GM21360 (cell line): ENCODE measurements around the gene SCTR.

Experiments
- ATAC-seq: cut with Tn5 transposase; IDR thresholded peaks from one replicate; pipeline ENCODE4 v1.9.1; 2021; ENCODE audit warnings: mild to moderate bottlenecking, moderate library complexity; ENCODE audit not compliant: unreplicated experiment

Gene SCTR

DNA sequence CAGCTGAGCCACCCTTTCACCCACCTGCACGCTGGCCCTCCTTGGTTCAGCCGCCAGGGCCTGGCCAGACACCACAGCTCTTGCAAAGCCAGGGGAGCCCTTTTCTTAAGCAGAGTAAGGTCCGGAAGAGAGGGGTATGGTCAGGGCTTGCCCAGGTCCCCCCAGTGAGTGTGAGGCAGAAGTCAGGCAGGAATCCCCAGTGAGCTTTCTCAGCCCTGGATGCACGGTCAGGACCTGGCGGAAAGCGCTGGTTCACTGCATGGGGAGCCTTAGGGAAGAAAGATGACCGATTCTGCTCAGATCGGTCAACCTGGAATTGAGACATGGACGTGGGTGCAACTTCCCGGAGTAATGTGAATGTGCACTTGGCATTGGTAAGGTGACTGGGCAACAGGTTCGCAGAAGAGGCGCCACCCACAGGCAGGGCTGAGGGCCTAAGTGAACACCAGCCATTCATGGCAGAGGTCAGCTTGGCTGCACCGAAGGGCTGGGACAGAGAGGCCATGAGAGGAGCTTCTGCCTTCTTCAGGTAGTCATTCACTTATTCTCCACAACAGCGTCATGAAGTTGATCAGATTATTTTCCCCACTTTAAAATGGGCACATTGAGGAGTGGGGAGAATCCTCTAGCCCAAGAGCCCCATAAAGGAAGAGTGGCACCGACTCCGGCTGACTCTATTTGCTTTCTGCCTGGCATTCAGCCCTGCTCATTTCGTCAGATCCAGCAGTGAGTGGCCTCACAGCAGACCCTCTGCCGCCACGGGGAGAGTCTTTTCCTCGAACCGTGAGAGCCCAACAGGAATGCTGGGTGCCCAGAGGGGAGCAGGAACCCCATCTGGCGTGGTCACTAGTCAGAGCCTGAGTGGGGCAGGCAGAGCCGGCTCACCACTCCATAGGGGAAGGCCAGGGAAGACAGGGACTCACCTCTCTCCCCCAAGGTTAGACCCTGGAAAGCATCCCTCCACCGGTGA is 35.8 kb downstream of the SCTR start:
- ATAC-seq = no peak

DNA sequence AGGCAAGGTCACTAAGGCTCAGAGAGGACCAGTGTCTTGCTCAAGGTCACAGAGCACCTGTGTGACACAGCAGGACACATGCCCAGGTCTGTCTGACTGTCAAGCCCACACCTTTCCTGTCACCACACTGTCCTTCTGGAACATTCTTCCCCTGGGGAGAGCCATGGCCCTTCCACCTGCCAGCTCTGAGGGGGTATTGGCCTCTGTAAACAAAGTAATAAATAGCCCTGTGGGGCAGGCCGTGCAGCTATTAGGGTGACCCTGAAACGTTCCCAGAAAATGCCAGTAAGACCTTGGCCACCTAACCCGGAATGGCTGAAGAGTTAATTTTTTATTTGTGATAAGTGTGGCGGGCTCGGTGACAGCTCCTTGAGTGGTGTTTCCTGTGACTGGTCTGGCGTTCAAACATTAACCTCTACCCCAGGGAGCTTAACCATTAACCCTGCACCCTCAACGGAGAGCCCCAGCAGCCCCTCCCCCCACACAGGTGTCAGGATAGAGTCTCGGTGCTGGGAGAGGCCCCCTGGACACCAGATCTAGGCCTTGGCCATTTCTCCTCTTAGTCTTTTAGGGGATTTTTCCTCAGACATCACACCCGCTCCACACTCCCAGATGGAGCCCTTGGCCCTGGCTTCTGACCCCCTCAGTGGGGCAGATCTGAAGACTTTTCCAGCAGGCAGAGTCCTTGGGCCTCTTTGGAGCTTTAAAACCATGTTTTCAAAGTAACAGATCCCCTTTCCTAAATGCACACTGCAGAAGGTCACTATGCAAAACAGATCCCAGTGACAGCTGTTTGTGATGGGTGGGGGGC is 36.6 kb downstream of the SCTR start:
- ATAC-seq = no peak

DNA sequence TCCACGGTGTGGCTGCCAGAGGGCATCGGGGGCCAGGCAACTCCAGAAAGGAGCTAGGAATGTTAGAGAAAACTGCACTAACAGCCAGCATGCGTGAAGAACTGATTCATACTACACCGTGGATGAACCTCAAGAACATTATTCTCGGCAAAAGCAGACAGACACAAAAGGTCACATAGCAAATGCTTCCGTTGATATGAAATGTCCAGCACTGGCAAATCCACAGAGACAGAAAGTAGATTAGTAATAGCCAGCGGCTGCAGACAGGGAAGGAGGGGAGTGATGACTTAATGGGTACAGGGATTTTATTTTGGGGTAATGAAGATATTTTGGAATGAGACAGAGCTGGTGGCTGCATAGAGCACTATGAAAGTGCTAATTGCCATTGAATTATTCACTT is 37.4 kb downstream of the SCTR start:
- no peak for ATAC-seq

DNA sequence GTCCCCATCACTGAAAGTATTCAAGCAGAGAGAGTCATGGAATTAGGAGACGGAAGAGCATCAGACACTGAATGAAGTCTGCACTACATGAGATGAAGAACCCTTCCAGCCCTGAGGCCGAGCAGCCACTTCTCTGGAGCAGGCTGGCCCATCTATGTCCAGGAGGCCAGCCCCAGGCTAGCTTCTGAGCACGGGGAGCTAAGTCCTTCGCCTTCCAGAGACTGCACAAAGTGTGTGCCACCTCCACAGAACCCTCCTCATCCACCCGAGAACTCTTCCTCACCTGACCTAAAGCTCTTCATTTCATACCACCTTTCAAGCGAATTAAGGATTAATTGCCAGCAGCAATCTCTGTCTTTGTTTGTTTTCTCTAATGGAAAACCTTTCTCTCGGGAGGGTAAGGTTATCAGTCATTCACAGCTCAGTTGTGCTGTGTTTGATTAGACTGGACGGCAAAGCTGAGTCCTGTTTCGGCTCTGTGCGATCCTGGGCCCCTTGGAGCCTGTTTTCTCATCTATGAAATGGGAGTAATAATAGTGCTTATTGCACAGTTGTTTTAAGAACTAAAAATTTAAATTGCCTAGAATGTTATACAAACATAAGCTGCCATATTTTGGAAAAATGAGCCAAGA is 38.0 kb downstream of the SCTR start:
- no peak for ATAC-seq

DNA sequence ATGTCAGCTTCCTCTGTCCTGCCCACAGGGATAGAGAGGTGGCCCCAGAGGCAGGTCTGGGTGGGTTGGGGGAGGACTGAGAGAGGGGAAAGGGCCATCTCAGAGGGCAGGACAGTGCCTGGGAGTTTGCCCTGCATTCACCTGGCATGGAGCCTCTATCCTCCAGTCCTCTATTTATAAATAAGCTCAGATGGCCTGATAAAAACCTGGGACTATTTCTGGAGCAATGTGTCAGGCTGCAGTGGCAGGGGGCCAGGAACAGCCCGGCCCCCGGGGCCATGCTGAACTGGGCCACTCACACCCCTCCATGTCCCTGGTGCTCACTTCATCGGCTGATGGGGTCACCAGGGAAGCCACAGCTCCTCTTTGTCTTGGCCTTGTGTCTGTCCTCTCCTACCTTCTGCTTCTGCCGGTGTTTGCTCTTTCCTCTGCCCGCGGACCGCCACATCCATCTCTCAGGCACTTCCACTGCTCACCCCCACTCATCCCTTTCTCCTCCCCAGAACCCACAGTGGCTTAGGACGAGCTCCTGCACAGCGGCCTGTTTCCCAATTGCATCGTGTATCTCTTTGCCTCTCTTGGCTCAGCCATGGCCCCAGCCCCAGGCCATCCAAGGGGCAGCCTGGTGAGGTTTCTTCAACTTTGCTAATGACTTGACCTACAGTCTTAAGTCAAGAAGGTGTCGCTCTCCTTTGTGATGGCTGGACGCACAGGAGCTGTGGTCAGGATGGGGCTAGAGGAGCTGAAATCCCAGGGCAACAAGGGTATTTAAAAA is 38.8 kb downstream of the SCTR start:
- no peak for ATAC-seq

DNA sequence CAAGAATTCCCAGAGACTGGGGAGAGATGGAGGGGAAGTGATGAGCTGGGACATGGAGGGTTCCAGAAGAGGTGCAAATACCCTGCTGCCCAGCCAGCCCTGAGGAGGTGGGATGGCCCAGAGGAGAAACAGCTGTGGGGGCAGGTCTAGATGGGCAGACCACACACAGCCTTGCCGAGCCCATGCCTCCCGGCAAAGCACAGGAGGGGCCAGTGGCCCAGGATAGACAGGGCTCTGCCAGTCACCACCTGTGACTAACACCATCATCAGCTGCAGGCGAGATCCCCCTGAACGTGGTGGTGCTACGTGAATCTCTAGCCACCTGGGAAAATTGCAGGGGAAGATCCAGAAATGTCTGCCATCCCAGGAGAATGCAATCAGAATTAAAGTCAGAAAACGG is 39.4 kb downstream of the SCTR start:
- ATAC-seq = no peak

DNA sequence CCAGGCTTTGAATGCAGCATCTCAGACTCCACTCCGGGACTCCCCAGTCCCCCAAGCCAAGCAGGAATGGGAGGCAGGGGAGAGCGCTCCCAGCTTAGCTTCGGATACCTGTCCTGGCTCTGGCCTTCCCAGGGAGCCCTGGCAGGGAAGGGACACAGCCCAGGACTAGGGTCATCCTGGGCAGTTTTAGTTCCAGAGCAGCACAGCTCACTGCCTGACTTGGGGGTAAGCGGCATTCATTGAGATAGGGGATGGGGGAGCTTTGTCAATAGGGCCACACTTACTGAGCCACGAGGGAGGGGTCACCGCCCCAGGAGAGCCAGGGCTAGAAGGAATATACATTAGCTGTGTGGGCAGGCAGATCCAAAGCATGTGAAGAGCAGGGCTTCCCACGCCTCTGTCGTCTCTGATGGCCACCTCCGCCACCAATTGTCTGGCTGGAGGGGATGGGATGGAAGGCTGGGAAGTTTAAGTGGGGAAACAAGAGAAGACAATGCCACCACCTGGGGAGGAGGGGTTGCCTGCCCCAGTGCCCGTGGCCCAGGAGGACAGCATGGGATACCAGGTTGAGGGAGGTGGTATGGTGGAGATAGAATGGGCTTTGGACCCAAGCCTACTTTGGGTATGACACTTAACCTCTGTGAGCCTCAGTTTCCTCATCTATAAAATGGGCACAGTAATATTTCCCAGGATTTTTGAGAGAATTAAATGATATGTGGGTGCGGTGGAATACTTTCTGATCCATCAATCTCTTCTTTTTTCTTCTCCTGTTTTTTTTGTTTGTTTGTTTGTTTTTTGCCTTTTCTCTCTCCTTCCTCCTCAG is 40.2 kb downstream of the SCTR start:
- no peak for ATAC-seq

DNA sequence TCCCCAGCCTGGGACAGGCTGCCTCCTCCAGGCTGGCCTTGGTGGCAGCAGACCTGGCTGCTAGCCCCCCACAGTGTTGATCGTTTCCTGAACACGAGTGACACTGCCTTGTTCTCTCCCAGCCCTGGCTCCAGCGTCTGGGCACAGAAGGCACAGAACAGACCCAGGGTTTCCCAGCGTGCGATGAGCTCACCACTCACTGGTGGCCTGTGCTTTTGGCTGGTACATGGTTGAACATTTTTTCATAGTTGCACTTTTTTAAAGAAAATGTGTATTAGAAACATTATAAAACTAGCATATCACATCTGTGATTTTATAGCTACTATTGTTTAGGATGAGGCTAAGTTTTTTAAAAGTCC is 40.9 kb downstream of the SCTR start:
- no peak for ATAC-seq

DNA sequence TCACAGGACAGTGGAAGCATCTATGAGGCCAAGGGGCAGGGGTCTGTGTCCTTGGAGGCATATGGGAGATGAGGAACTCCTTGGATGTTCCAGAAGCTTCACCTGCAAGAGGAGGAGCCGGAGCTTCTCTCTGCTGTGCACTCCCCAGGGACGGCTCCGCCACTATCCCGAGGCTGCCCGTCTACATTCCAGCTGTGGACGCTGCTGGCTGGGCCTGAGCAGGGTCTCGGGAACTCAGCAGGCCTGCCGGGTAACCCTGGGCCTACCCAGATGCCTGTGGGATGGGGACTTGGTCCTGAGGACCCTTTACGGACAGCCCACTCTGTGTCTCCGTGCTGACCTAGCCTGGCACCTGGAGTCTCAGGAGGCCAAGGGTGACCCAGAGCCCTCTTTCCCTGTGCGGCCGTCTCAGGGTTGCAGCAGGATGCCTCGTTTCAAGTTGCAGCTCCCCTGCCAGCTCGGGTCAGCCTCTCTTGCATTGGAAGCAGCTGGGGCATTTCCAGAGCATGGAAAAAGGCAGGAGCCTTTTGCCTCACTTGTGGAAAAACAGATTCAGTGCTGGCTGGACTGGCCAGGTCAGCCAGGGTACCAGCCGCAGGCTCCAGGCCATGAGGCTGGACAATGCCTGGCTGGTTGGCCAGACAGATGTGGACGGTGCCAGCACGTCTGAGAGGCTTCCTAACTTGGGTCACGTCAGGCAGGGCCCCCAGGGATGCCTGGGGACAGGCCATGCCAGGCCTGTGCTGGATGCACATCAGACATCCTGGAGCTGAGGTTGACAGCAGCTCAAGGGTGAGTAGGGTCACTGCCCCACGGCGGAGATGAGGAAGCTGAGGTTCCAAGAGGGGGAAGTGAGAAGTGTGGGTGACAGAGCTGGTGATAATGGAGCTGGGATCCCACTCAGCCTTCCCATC is 41.5 kb downstream of the SCTR start:
- ATAC-seq = no peak

DNA sequence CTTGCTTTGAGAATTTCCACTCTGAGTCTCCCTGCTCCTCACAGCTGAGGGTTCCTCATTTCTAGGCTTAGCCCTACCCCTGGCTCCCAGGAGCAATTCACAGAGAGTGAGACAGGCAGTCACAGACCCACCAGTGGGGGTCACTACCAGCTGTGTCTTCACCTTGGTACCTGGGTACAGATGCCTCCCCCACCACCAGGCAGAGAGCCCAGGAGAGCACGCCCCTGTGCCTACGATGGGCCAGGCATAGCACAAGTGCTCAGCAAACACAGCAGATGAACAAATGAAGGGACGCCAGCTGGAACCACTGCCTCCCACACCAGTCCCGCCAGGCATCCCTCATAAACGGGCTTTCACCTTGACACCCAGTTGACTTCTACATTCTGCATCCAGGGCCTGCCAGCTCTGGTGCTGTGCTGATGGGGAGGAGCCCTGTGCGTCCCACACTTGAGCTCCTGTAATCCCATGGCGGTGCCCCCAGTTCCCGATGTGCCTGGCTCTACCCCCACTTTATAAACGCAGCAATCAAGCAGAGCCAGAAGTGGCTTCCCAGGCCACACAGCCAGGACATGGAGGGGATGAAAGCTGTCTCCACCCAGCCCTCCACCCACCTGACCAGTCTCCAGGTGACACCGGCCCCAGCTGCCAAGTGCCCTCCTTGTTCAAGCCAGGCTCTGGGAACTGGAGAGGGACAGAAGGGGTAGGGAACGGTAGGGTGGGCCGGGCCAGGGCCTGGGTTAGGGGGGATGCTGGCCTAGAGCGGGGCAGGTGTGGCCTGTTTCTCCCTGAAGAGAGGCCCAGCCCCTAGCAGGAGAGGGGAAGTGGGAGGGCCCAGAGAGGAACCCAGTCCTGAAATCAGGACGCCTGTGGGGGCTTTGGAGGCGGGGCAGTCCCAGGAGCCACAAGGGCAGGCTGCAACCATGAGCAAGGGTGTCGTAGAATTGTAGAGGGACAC is 42.5 kb downstream of the SCTR start:
- ATAC-seq = no peak

DNA sequence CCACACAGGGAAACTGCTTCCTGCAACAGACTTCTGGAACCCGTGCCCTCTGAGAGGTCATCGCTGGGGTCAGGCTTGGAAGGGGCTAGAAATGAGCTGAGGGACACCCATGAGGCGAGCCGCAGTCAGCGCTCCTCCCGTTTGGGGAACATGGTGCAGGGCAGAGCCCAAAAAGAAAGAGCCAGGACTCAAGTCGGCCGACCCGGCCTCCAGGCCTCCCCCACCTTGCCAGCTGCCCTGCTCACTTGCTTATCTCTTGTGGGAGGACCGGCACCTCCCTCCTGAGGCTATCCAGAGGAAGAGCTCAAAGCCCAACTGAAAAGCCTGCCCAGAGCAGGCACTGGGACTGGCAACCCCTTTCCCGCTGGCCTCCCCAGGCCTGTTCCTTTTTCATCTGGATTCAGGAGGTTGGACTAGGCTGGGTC is 43.6 kb downstream of the SCTR start:
- no peak for ATAC-seq

DNA sequence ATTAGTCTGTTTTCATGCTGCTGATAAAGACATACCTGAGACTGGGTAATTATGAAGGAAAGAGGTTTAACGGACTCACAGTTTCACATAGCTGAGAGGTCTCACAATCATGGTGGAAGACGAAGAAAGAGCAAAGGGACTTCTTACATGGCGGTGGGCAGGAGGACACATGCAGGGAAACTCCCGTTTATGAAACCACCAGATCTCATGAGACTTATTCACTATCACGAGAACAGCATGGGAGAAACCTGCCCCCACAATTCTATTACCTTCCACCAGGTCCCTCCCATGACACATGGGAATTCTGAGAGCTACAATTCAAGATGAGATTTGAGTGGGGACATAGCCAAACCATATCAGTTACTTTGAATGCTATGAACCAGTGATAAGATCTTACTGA is 44.1 kb downstream of the SCTR start:
- ATAC-seq = no peak

DNA sequence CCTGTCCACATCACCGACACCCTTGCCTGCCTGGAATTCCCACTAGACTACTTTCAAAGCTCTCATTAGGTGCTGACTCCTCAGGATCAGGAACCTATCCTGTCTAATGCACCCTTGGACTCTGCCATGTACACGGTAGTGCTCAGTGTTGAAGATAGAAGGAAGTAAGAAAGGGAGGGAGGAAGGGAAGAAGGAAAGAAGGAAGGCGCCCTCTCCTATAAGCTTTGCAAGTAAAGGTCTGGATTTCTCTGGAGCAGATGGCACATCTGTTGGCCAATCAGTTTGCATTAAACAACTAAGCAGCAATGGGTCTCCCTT is 45.3 kb downstream of the SCTR start:
- ATAC-seq = no peak

DNA sequence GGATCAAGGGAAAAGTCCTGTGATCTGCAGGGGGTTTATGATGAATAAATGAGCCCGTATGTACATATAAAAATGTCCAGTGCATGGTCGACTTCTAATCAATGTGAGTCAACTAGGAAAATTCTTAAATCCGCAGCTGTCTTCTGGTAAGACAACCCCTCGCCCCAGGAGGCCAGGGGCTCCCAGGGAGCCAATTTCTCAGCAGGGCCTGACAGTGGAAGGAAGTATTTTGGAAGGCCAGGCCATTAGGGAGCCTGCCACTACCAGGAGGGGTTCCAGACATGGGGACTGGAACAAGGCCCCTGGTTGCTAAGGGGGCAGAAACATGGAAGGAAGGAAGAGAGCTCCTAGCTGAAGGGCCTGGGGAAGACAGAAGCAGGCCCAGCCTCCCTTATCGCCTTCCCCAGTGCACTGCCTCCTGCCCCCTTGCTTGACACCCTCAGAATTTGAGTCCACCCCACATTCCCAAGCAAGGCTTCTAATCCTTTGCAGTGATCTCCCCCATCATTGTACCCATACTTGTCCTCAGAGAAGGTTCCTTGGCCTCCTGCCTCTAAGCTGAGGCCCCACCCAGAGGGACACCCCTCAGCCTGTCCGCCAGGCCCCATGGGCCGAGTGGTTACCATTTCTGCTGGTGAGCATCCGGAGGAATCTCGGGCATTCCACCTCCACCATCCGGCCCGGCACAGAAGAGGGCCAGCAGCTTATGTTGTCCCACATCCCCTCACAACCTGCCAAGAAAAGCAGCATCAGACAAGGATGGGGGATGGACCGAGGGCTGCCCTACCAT is 45.9 kb downstream of the SCTR start:
- no peak for ATAC-seq

DNA sequence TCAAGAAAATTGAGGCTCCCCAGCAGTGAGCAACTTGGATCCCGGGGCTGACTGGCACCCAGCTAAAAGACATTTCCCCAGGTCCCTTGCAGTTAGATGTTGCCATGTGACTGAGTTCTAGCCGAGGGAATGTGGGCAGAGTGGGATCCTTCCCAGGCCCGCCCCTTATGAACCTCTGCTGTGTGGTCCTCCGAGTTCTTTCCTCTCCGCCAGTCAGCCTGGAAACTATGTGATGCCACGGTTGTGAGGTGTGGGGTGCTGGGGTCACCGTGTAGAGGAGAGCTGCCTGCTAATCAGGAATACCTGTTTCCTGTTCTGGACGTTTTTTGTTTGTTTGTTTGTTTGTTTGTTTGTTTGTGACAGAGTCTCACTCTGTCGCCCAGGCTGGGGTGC is 47.2 kb downstream of the SCTR start:
- no peak for ATAC-seq

DNA sequence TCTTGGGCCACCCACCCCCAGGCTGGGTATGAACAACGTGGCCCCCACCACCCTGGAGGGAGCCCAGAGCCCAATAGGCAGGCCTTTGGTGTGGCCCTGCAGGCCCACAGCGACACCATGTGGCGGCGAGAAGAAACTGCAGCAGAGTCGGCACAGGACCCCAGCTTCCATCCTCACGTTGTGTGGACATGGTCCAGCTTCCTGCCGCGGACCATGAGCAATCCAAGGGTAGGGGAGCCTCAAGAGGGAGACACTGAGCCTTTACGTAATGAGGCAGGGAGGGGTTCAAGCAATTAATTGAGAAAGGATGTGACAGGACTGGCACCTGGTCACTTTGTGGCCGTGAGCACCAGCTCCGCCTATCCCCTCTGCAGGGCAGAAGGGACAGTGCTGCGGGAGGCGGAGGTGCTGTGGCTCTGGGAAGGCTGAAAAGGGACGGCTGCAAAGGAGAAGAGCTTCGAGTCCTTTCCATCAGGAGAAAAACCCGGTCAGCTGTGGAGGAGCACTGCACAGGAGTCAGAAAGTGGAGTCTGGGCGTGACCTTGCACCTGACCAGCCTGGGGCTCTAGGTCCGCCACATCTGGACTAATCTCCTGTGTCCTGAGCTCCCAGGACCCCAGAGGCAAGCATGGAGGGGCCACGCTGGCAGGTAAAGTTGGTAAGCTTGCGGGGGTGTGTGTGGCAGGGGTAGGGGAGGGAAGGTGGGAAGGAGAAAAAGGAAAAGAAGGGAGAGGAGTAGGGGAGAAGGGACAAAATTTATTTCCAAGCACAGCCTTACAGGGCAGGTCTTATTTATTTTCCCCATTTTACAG is 47.8 kb downstream of the SCTR start:
- ATAC-seq = peak; percentile 70
